HG03196 (cell line): Measurements from ENCODE around the gene DAB1.

Experiments
- ATAC-seq: cut with Tn5 transposase; IDR thresholded peaks from one replicate; pipeline ENCODE4 v1.9.1; 2021; ENCODE audit not compliant: unreplicated experiment

The DAB1 gene

DNA sequence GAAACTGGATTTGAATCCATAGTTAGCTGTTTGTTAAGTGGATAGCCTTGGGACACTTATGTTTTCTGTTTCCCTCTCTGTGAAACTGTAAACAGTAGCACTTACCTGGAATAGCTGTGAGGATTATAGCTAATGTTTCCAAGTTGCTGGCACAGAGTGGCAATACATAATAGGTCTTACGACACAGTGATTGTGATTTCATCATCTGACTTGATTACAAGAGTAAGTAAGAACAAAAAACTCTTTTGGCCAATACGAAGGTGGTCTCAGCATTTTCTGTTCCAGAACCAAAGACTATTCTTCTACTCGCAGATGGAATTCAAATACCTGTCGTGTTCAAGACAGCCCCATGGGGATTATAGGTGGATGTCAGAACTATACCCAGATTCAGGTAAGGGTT is 460.2 kb downstream of the DAB1 start:
- ATAC-seq = no peak

GRCh38 chr1:56961426-56961825 is 462.4 kb downstream of the DAB1 start:
- no peak for ATAC-seq

DNA sequence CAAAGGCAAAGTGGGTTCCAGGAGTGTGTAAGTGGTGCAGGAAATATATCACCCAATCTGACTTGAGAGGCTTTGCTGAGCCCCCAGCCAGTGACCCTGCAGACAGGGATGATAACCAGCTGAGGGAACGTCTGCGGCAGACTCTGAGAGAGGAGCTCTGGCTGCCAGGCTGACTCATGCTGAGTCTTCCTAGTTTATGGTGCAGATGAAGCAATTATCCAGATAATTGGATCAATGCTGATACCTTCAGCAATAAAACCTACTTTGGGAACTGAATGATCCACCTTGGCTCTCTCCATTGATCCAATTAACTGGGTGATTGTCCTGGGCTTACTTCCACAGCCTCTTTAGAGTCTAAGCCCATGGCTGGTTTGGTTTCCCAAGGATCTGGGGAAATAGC is 465.3 kb downstream of the DAB1 start:
- ATAC-seq = no peak

- ATAC-seq = no peak
Measured at GRCh38 chr1:56957931-56958330, 465.9 kb downstream of the DAB1 start.

DNA sequence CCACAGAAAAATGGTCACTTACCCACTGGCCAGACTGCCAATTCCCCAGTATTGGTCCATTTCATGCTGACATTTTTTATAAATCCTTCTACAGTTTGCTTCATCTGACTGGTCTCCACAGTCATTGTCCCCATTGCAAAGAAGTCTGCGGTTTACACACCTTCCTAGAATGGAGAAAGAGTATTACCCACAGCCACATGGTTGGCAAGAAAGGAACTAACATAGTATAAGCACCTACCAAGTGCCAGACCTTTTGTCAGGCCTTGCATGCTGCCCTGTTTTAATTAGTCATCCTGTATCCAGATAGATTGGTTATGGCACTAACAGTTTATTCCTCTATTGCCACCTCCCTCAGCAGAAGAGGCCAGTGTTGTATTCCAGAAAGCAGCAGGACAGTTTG is 469.2 kb downstream of the DAB1 start:
- ATAC-seq = no peak

DNA sequence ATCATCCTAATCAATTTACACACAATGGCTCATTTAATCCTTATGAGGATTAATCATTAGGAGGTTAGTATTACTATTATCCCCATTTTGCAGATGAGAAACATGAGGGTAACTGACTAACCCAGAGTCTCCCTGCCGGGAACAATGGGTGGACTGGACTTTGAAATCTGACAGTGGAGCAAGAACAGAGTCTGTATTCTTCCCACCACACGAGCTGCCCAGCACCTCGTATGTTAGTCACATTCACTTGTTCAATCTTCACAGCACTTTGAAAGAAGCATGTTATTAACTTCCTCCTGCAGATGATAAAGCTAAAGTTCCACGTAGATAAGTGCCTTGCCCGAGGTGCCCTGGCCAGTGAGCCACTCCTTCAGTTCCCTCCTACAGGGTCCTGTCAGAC is 470.5 kb downstream of the DAB1 start:
- ATAC-seq = no peak

- no peak for ATAC-seq
Measured at GRCh38 chr1:56952501-56952900, 471.4 kb downstream of the DAB1 start.

DNA sequence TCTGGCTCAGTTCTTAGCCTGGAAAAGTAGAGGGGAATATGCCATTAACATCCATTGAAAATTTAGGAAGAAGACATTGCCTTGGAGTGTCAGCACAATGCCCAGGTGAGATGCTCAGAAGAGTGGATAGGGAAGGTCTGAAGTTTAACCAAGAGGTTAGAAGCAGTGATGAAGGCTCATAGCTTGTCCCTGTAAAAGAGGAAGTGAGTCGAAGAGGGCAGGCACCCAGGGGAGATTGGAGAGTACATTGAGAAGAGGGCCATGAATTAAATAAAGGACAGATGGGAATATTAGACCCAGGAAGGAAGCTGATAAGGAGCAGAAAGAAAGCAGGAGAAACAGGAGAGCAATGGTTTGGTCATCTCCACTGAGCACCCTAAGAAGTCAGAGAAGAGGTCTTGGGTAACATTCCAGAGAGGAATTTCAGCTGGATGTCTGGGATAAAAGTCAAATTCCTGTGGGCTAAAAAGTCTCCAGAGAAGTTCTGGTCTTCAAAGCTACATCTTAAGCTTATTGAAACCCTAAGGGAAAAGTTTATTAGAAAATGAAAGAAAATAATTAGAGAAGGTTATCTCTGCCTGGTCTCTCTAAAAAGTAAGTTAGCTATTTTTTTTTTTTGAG is 475.3 kb downstream of the DAB1 start:
- no peak for ATAC-seq
